NCI-H748 treated with DMSO at 0.1 percent for 48 hours (cell line): ENCODE measurements around the gene ENDOV.

Source experiments
- DNase-seq: peaks from one replicate; lab custom pipeline; 2025; lab: John Stamatoyannopoulos, UW

The ENDOV gene

DNA sequence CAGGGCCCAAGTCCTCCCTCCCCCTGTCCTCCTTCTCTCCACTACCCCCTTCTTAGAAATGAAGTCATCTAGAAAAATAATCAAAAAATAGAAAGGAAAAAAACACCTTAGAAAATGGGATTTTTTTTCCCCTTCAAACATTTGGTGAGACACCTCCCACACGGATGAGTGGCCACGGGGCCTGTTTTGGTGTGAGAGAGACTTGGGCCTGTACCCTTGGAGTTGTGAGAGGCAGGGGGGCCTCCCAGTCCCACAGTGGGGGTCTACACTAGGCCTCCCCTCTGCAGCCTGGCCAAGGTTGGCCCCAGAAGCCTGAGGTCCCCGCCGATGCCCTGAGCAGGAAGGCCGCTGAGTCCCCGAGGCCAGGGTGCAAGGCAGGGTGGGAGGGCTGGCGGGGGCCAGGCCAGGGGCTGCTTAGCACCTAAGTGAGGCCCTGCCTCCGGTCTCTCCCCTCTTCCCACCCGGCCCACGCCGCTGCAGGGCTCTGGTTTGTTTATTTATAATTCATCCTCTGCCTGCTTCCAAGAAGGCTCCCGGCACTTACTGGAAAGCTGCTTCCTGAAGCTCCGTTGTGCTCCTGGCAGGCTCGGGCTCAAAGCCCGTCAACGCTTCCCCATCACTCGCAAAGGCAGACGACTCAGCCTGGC lies 35.1 kb downstream of the ENDOV start:
- no peak for DNase-seq

DNA sequence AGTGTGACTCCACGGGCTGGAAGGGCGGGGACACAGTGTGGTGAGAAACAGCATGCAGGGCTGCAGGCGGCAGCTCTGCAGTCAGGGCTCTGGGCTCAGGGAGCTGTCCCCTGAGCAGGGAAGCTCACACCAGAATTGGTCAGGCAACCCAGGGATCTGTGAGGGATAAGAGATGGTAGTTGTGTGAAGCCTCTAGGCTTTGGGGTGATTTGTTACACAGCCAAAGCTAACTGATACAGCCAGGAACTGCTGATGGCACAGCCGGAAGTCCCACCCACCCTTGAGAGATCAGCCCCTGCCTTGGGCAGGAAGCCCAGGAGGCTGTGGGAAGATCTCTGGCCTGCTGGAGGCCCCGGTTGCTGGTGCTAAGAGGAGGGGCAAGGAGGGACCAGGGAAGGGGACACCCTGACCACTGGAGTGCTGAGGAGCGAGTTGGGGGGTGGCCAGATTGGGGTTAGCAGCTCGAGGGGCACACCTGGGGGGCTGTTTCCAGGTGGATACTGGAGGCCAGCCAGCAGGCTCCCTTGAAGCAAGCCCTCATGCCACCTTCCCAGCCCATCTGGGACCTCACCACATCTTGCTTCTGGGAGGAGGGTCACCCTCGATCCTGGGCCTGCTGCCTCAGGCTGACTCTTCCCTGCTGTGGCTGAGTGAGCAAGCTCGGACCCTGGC lies 36.3 kb downstream of the ENDOV start:
- DNase-seq = no peak

DNA sequence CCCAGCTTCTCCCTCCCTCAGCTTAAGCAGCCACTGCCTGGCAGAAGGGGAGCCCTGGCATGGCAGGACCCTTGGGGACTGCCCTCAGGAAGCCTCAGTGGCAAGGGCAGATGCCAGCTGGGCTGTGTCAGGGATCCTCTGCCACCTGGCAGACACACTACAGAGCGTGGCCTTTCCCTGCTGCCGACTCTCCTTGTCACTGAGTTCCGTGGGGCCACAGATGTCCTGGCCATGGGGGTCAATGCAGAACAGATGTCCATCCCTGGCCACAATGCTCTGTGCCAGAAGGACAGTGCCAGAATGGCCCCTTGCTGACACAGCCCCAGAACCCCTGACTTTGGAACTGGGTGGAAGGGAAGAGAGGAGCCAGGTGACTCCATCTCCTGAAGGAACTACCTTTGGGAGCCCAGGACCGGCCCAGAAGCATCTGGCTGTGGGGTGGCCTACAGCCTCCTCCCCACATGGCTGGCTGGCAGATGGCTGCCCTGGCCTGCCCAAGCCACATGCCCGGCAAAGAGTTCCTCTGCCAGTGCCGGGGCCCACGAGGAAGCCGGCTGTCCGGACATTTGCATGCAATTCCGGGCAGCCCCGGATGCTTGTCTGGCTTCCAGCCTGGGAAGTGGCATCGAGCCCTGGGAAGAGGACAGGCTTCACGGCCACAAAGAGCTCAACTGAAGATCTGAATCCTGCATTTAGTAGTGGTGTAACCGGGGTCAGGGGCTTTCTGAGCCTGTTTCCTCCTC lies 37.4 kb downstream of the ENDOV start:
- no peak for DNase-seq

DNA sequence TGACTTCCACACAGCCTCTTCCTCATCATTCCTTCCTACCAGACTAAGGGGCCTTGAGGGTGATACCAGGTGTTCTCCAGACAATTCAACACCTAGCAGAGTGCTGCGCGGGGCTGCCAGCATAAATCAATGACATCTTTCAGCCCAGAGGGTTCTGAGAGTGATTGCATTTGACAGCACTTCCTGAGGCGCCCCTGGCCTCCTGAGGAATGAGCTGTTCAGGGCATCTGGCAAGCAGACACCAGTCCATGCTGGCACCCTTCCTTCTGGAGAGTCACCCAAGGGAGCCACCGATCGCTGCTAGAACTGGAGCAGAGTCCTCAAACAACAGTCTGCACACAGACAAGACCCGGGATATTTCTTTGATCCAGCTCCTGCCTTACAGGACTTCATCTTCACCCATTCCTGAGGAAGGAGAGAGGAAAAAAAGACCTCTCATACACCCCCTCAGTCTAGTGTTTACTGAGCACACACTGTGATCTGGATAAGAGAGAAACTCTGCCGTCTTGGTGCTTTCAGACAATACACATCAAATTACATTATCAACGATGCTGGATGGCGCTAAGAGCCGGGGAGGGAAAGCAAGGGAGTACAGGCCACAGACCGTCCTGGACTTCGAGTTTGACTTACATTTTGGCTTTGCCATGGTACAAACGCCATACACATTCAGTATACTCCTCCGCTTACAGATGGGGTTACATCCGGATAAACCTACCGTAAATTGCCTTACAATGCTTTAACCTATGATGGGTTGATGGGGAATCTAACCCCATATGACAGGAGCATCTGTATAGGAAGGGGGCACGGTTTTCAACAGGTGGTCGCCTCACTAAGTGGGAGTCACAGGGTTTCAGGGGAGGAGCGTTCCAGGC lies 38.4 kb downstream of the ENDOV start:
- DNase-seq = no peak

DNA sequence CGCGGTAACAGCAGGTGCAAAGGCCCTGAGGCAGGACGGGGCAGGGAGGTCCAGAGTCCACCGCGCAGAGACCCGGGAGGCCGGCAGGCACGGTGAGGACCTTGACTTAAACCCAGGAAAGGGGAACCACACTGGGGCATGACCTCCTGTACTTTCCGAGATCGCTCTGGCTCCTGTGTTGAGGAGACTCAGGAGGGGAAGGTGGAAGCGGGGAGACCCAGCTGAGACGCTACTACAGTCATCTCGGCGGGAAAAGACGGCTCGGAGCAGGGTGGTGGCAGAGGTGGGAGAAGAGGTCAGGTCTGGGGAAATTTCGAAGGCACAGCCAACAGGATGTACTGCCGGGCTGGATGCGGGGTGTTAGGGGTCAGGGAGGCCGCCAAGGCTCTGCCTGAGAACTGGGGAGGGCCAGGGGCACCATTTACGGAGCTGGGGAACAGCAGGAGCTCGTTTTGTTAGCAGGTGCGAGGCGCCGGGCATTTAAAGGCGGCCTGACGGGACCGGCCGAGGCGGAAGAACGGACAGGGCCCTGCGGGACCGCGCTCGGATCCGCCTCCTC lies 39.1 kb downstream of the ENDOV start:
- DNase-seq = no peak

DNA sequence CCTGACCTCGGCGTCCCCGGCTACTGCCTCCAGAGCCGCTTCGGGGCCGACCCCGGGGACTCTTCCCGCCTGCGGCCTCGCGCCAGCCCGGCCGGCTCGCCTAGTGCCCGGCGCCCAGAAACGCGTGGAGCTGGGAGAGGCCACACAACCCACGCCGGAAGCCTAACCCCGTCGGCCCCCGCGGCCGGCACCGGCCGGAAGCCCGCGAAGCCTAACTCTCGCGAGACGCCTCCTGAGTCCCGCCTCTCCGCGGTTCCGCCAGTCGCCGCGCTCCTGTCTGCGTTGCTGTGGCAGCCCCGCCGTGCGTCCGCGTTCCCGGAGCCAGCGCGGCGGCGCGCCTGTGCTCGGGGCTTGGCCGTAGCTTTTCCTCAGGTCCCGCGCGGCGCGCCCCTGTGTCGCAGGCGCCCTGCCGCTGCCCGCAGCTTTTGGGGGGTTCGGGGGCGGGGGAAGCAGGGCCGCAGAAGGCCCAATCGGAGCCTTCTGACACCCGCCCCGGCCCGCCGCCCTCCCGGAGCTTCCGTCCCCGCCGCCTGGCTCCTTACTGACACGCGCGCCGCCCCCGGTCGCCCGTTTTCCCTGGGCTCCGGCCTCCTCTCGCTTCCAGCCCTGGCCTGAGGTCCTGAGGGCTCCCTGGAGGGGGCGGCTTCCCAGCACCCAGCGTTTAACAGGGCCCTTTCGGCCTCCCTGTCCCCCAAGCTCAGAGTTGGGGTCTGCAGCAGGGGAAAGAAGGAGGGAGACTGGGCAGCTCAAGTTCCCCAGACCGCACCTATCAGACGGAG lies 39.8 kb downstream of the ENDOV start:
- DNase-seq = peak; percentile 78

DNA sequence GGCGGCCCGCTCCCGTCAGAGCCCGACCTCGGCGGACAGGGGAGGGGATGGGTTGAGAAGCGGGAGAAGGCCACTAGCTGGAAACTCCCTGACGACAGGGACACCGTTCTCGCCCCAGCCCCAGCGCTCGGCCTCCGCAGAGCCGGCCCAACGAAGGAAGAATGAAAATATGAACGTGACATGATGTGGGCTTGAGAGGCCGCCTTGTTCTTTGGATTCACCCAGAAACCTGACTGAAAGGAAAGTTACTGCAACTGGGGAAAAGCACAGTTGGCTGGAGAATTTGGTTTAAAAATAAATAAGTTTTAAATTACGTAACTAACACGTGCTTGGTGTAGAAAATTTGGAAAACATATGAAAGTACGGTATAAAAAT lies 40.4 kb downstream of the ENDOV start:
- DNase-seq = no peak

DNA sequence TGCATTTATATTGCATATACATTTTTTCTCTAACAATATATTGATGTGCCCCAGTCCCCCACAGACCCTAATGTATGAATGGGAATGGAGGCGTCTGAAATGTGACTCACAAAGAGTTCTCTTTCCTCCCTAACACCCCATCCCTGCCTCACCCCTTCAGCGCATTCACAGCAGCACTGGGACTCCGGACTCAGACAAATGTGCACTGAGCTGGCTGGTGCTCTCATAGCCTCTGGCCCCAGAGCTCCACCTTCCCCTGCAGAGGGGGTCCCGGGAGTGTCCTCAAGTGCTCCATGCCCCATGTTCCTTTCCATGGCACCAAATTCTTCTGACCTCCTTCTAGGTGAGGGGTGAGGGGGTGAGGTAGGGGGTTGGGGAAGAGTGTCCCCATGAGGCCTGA lies 40.8 kb downstream of the ENDOV start:
- no peak for DNase-seq

DNA sequence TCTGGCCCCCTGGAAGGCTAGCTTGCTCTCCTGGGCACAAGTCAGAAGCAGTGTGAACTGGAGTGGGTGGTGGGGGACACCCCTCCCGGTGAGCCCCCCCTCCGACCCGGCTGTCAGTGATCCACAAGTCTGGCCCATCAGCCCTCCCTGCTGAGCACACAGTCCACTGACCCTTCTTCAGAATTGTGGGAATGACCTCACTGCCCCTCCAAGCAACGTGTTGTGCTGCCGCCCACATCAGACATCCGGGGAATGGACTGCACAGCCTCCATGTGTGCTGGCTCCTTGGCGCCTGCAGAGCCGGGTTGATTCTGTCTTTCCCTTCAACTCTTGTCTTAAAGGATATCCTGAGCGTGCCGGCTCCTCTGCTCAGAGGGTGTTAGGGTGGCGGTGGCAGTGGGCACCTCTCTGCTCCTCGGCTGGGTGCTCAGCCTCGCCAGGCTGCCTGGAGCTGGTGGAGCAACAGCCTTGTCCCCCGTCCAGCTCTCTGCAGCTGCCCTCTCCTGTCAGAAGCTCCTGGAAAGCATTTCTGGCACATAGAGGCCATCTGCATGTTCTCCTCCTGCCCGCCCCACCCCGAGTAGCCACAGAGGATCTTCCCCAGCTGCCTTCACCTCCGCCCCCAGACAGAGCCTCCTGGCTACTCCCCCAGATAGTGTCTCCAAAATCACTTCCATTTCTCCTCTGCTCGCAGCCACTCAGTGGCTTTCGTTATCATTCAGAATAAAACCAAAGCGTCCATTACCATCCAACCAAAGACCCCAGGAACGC lies 41.7 kb downstream of the ENDOV start:
- DNase-seq = no peak

DNA sequence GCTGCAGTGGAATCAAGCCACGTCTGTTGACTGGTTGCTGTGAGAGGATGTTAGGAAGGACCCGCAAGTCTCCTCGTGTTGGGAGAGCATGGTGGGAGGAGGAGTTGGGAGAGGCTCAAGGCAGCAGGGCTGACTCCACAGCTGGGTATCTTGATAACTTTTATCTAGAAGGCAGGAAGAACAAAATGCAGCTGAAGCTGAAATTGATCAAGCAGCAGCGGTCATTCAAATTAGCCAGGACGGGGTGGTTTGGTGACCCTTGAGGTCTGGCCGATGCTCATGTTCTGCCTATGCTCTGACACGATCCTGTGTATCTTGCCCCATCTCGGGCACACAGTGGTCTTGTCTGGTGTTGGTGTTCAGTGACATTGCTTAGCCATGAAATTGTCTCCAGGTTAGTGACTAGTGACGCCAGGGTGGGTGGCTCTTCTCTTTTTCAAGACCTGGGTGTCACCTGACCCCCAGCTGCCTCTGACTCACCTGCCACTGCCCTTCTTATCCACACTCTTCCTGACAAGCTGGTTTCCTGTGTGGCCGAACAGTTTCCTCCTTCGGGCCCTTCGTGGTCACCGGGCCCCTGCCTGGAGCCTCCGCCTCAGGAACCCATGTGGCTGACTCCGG lies 42.4 kb downstream of the ENDOV start:
- no peak for DNase-seq

DNA sequence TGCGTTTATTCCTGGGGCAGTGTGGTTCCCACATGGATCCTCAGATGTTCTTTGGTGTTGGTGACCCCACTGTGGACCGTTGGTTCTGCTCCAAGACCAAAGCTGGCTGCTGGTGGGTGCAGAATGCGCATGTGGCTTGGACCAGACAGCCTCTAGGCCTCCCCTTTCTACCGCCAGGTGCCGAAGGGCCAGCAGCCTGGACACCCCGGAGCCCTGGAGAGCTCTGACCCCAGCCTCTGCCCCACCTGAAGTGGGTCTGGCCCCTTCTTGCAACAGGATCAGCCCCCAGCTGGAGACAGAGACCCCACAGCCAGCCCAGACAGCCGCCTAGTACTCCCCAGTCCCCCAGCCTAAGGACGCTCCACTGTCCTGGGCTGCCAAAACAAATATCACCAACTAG lies 43.0 kb downstream of the ENDOV start:
- DNase-seq = no peak

DNA sequence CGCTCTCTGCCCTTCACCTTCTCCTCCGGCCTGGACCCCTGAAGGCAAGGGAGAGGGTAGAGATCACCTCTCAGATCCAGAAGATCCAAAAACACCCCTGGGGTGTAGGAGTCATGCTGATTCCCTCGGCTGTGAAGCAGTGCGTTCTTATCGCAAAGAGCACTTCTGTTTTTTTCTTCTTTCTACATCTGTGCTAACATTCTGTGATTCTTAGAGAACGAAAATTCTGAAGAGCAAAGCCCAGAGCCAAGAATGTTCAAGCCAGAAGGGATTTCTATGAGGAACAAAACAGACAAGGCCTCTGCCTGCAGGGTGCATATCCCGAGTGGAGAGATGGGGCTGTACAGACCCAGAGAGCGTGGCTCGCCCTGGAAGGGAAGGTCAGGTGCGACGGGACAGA lies 44.3 kb downstream of the ENDOV start:
- DNase-seq = no peak

DNA sequence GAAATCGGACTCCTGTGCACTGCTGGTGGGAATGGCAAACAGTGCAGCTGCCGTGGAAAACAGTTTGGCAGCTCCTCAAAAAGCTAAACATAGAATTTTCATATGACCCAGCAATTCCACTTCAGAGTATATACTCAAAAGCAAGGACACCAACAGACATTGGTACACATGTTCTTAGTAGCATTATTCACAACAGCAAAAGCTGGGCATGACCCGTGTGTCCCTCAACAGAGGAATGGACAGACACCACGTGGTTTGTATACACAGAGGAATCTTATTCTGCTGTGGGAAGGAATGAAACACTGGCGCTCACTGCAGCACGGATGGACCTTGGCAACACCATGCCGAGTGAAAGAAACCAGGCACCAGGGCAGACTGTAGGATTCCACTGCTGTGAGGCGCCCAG lies 45.5 kb downstream of the ENDOV start:
- no peak for DNase-seq

DNA sequence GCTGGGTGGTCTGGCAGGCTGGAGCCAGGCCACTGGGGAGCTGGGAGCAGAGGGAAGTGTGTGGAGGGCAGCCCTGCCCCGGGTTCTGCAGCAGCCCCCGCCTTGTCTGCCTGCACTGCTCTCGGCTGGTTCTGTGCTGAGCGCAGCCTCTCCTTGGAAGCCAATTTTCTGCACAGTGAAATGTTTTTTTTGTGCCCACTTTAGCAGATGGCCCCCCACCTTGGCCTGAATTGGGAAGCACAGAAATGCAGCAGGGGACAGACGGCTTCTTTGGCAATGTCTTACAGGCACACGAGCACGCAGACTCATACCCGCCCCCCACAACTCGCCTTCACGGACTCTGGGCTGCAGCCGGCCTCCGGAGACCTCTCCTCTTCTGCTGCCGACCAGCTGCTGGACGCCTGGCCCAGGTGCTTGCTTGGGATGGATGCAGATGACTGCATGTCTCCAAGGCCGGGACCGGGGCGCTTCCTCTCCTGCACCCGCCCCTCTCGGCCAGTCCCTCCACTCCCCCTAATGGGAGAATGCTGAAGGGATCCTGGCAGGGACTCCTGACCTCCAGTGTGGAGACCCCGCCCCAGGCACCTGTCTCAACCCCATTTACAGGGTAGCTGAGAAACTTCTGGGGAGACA lies 46.7 kb downstream of the ENDOV start:
- DNase-seq = no peak

DNA sequence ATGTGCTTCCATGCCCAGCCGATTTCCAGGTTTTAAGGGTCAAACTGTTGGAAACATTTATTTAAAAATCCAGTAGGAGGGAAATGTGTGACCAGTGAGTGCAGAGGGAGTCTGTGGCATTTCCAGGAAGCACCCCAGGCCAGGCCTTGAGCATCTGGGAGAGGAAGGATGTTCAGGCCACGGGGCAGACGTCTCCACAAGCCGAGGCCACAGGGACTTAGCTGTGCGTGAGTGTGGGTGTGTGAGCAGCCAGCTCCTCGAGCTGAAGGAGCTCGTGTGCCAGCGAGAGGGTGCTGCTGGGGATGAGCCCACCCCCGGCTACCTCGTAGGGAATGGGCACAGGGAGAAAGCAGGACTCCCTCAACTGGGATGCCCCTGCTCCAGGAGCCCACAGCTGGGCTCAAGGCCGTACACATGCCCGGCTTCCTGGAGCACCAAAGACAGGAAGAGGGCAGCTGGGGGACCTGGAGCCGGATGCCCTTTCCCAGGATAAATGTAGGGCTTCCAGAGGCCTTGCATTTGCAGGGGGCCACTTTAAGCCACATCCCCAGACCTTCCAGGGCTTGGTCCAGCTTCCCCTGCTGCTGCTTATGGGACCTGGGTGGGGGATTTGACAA lies 48.9 kb downstream of the ENDOV start:
- DNase-seq = no peak

DNA sequence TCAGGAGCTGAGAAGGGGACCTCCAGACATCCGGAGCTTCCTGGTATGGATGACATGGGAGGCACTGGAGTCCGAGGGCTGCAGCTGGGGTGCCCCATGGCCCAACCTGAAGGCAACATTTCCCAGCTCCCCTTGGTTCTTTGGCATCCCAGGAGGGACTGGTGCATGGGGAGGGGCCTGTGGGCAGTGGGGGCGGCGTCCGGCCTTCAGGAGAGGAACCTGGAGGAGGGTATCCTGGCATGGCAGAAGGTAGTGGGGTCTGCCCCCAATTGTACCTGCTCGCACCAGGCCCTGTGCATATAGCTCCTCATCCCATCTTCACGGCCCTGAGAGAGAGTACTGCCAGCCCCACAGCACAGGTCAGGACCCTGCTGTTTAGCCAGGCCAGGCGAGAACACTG lies 49.5 kb downstream of the ENDOV start:
- DNase-seq = no peak

DNA sequence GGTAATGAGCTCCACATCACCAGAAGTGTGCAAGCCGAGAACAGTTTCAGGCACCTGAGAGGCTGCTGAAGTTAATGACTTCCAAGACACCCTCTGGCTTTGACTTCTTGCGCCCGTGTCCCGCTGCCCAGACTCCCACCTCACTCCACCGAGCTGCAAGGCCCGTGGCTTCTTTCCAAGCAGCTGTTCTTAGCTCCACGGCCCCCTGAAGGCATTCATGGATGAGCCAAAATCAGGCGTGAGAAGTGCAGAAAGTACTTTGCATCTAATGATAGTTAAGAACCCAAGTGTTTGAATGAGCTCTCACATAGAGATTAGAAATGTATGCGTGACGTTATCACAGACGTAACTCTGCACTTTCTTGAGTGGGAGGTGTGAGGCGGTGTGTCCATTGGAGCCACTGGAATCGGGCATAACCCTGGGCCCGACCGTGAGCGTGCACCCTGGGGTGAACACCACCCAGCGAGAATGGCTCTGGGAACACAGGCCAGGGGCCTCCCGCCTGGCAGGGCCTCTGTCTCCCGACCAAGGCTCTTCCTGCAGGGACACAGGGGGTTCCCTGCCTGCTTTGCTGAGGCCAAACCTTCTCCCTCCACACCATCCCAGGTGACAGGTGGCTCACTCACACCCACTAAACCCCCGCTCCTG lies 50.5 kb downstream of the ENDOV start:
- DNase-seq = no peak

DNA sequence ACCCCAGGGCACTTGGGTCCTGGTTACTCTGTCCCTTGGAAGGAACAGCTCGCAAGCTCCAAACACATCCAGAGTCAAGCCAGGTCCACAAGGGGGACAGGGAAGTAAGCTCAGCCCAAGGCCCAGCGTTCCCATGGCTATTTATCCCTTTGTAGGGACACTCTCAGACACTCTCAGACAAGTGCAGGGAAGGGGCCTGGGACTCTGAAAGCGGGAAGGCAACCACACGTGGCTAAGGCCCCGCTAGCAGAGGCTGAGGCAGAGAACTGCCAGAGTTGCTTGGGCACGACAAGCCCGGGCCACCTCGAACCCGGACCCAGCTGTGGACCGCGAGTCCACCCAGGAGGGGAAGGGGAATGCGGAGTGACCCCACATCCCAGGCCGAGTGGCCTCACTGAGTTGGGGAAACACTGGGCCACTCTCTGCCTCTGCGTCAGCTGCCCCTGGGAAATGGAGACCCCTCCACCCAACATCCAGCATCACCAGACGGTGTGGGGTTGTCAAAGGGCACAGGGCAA lies 51.3 kb downstream of the ENDOV start:
- no peak for DNase-seq
